B cell (primary cell): ENCODE measurements around the gene PANK1. TPM values are rescaled to one million over a fixed set of nuclear protein-coding genes. Genes with fewer than 3 reads are reported as not detected.

Experiments
- ATAC-seq: fragments of 200-7000 bp; cut with Tn5 transposase; one replicate; pipeline ENCODE4 v1.10.0; 2021; ENCODE audit warnings: low read depth, mild to moderate bottlenecking, moderate number of reproducible peaks, moderate library complexity
- CTCF ChIA-PET: fragments of 350-600 bp; sonication (Branson Sonifier 250); formaldehyde crosslinking; loops from one replicate; lab custom pipeline; 2021; ENCODE audit warnings: antibody characterized with exemption, inconsistent platforms; lab: Charles Lee
- POLR2A ChIA-PET: fragments of 350-600 bp; sonication (Branson Sonifier 250); formaldehyde crosslinking; loops from one replicate; lab custom pipeline; 2021; ENCODE audit warnings: antibody characterized with exemption; lab: Charles Lee
- DNase-seq: peaks from one replicate; pipeline ENCODE4 v3.0.0; 2013
- H2AFZ ChIP-seq: 2 replicates; pipeline ENCODE4 v1.6.1; 2012; ENCODE audit warnings: mild to moderate bottlenecking, low read depth, low read length; ENCODE audit not compliant: insufficient read depth, poor library complexity, severe bottlenecking
- H3K27ac ChIP-seq, 2 donors: 1 replicate in 1 of 2; 2 replicates in 1 of 2; pipeline ENCODE4 v1.5.1; 2012 to 2013; ENCODE audit warnings: low read length in 2 of 2, mild to moderate bottlenecking in 2 of 2, moderate library complexity in 1 of 2
- H3K27me3 ChIP-seq, 4 experiments: fragments of 200-600 bp in 1 of 4; sonication (generic) in 1 of 4; replicated peaks in 1 of 4; 1 replicate in 2 of 4; 2 replicates in 2 of 4; pipeline versions ENCODE4 v1.6.1 to v1.7.0; 2013 to 2016; ENCODE audit warnings: low read length in 3 of 4, mild to moderate bottlenecking in 2 of 4, mixed read lengths in 1 of 4, moderate library complexity in 1 of 4; ENCODE audit not compliant: insufficient read depth in 4 of 4, control insufficient read depth in 3 of 4; ENCODE audit errors: control extremely low read depth in 1 of 4
- H3K36me3 ChIP-seq, 2 experiments: replicated peaks in 1 of 2; 1 replicate in 1 of 2; 2 replicates in 1 of 2; pipeline versions ENCODE4 v1.6.1 to v1.7.1; 2013; ENCODE audit warnings: low read length in 1 of 2; ENCODE audit not compliant: insufficient read depth in 2 of 2, control insufficient read depth in 1 of 2; ENCODE audit errors: control extremely low read depth in 1 of 2, extremely low read depth in 1 of 2
- H3K4me1 ChIP-seq, 2 donors: fragments of 200-600 bp in 1 of 2; sonication (generic) in 1 of 2; 1 replicate in 1 of 2; 2 replicates in 1 of 2; pipeline versions ENCODE4 v1.5.1 to v1.6.1; 2013 to 2017; ENCODE audit warnings: low read length in 2 of 2; ENCODE audit not compliant: control insufficient read depth in 2 of 2, insufficient read depth in 2 of 2
- H3K4me2 ChIP-seq: replicated peaks from 2 replicates; pipeline ENCODE3; 2012; ENCODE audit warnings: mild to moderate bottlenecking, low read depth, low read length; ENCODE audit not compliant: poor library complexity, severe bottlenecking
- H3K4me3 ChIP-seq, 5 experiments: fragments of 200-600 bp in 1 of 5; sonication (generic) in 1 of 5; 1 replicate in 3 of 5; 2 replicates in 2 of 5; pipeline versions ENCODE4 v1.5.1 to v1.7.0; 2011 to 2016; ENCODE audit warnings: low read length in 4 of 5, mild to moderate bottlenecking in 4 of 5, low read depth in 2 of 5, control low read depth in 1 of 5, moderate library complexity in 1 of 5; ENCODE audit not compliant: insufficient read depth in 1 of 5; ENCODE audit errors: control extremely low read depth in 1 of 5, extremely low read depth in 1 of 5
- H3K79me2 ChIP-seq: fragments of 200-600 bp; sonication (generic); one replicate; pipeline ENCODE4 v1.6.0; 2016; ENCODE audit warnings: low read length; ENCODE audit not compliant: control insufficient read depth, insufficient read depth
- H3K9ac ChIP-seq: fragments of 200-600 bp; sonication (generic); 2 replicates; pipeline ENCODE4 v1.6.1; 2017; ENCODE audit warnings: mild to moderate bottlenecking, low read length, moderate library complexity
- H3K9me3 ChIP-seq, 3 donors: one replicate each; pipeline versions ENCODE4 v1.6.1 to v1.7.1; 2013; ENCODE audit warnings: low read length in 2 of 3; ENCODE audit not compliant: control insufficient read depth in 2 of 3, insufficient read depth in 1 of 3; ENCODE audit errors: control extremely low read depth in 1 of 3
- H4K20me1 ChIP-seq: 2 replicates; pipeline ENCODE4 v1.6.0; 2012; ENCODE audit warnings: mild to moderate bottlenecking, low read length; ENCODE audit not compliant: insufficient read depth, control insufficient read depth, poor library complexity, severe bottlenecking
- H3K27ac Mint-ChIP-seq: one replicate; pipeline ENCODE4 v1.8.0; 2021; ENCODE audit warnings: mixed read lengths
- H3K27me3 Mint-ChIP-seq: one replicate; pipeline ENCODE4 v1.8.0; 2021; ENCODE audit warnings: mixed read lengths
- H3K4me1 Mint-ChIP-seq: one replicate; pipeline ENCODE4 v1.8.0; 2021; ENCODE audit warnings: mixed read lengths
- H3K4me3 Mint-ChIP-seq: one replicate; pipeline ENCODE4 v1.8.0; 2021; ENCODE audit warnings: mixed read lengths
- H3K9me3 Mint-ChIP-seq: one replicate; pipeline ENCODE4 v1.8.0; 2022; ENCODE audit warnings: mixed read lengths; ENCODE audit not compliant: insufficient read depth
- CTCF ChIP-seq: fragments of 200-600 bp; IDR thresholded peaks from one replicate; pipeline ENCODE4 v1.8.0; 2022; ENCODE audit warnings: antibody characterized with exemption, mild to moderate bottlenecking
- EZH2 ChIP-seq: IDR thresholded peaks from 2 replicates; pipeline ENCODE4 v1.6.1; 2012; ENCODE audit warnings: borderline replicate concordance, low read depth, mild to moderate bottlenecking, moderate library complexity, low read length; ENCODE audit not compliant: insufficient read depth, poor library complexity, severe bottlenecking
- WGBS: methylation state at CpG from one replicate; pipeline ENCODE4 v1.1.5; 2013; ENCODE audit warnings: missing lambda C conversion rate; ENCODE audit not compliant: insufficient coverage; 5-methylcytosine and 5-hydroxymethylcytosine counted together
- intact Hi-C: fragments of 100-400 bp; cut with micrococcal nuclease; formaldehyde crosslinking; loops from one replicate; pipeline ENCODE4 v1.10.0; 2022
- polyA plus RNA-seq: library from polyadenylated mRNA; depleted of rRNA; stranded (reverse); fragments of >200 nt; gene quantifications from 2 replicates; pipeline ENCODE4 v1.2.3, GENCODE V29; 2012
- total RNA-seq, 2 donors: library from RNA; stranded (reverse); fragments of 120-200 nt in 1 of 2; gene quantifications; 1 replicate in 1 of 2; 2 replicates in 1 of 2; pipeline versions ENCODE4 v1.2.3 to v1.2.4, GENCODE V29; 2013 to 2022

PANK1 gene
- total and polyA plus RNA-seq, 2 donors (not counting 1 experiment from before 2014, with no cell fraction given): 0.31 to 2.9 TPM

- no peaks in the 10 kb centered on the region for H3K79me2 ChIP-seq
- no peak overlapping the region for H3K4me2 ChIP-seq
- no peak overlapping the region for H2AFZ ChIP-seq
- ChIA-PET POLR2A (interaction anchor here (0.6 kb wide), 1 partner anchor 236 kb away, joined by 3 read pairs; no protein-coding TSS in a partner anchor), CTCF (no interaction called here)
- H4K20me1 ChIP-seq: no peaks in the 10 kb centered on the region
- no peaks in the 10 kb centered on the region for H3K36me3 ChIP-seq
- Mint-ChIP-seq H3K27ac (no peak overlapping the region), H3K27me3 (peaks cover 51% of the 10 kb centered on the region), H3K4me1 (peaks cover 16% of the 10 kb centered on the region), H3K9me3 (no peaks in the 10 kb centered on the region), H3K4me3 (no peak overlapping the region)
- H3K9me3 ChIP-seq: no peaks in the 10 kb centered on the region
- ATAC-seq (no peak), DNase-seq (no peak)
- peaks cover 0 to 23% (median 20%) of the 10 kb centered on the region in 4 experiments for H3K27me3 ChIP-seq
- intact Hi-C loops: no loop called here
- H3K4me3 ChIP-seq: no peak overlapping the region
- no peak overlapping the region for H3K9ac ChIP-seq
- peaks cover 5 to 14% of the 10 kb centered on the region in 2 donors for H3K4me1 ChIP-seq
- H3K27ac ChIP-seq: no peak overlapping the region
- no peak for TF ChIP-seq EZH2
- TF ChIP-seq CTCF: no peak
- 91% methylated on average over 1 of the region's 1 CpG for WGBS
Observed at GRCh38 chr10:89537364-89537763, 107.7 kb downstream of the PANK1 start.

- ChIA-PET CTCF (no interaction called here), POLR2A (no interaction called here)
- Histone ChIP-seq H3K36me3 (no peaks in the 10 kb centered on the region), H3K79me2 (no peaks in the 10 kb centered on the region), H3K27me3 (peaks cover 0 to 35% (median 24%) of the 10 kb centered on the region in 4 experiments), H3K9ac (no peak overlapping the region), H3K4me2 (peak overlapping the region; percentile 35), H3K4me1 (peaks cover 5 to 14% of the 10 kb centered on the region in 2 donors), H4K20me1 (no peaks in the 10 kb centered on the region), H3K4me3 (no peak overlapping the region), H3K9me3 (no peaks in the 10 kb centered on the region), H2AFZ (no peak overlapping the region), H3K27ac (no peak overlapping the region)
- TF ChIP-seq EZH2 (no peak), CTCF (no peak)
- 21% methylated on average over 15 of the region's 16 CpGs for WGBS
- Mint-ChIP-seq H3K9me3 (no peaks in the 10 kb centered on the region), H3K27ac (no peak overlapping the region), H3K4me3 (peak overlapping the region; percentile 37), H3K27me3 (peaks cover 58% of the 10 kb centered on the region), H3K4me1 (peaks cover 16% of the 10 kb centered on the region)
- intact Hi-C loops: no loop called here
- DNase-seq (no peak), ATAC-seq (no peak)
Observed at GRCh38 chr10:89536013-89536354, 109.1 kb downstream of the PANK1 start.
